D721Med (cell line): ENCODE measurements around the gene IL20RA.

Source experiments
- DNase-seq: peaks from one replicate; pipeline ENCODE4 v3.0.0; 2011; ENCODE audit warnings: low spot score; ENCODE audit not compliant: insufficient read length
- FAIRE-seq: peaks from 2 replicates; lab custom pipeline; 2011; peaks lifted over from hg19 to GRCh38; lab: Jason Lieb, UNC
- TF ChIP-seq, protein P1 (sequence below): IDR thresholded peaks from 2 replicates; pipeline ENCODE4 v1.5.1; 2012; ENCODE audit warnings: mild to moderate bottlenecking, control low read depth; ENCODE audit not compliant: insufficient read depth; ENCODE audit errors: missing control alignments

Gene IL20RA

DNA sequence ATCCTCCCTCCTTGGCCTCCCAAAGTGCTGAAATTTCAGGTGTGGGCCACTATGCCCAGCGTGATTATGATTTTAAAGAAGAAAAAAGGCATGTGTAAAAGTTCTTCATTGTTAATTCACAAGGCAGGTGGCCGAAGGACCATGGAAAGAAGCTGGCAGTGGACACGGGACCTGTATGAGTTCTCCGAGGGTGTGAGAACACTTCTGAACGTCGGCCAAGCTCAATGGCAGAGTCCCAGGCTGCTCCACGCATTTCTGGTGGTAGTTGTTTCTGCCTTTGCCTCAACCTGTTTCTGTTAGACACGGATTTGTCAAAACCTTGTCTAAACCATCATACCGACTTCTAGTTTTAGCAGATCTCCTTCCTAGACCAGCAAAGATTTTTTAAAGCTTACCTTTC, 36.6 kb downstream of the IL20RA start:
- TF ChIP-seq, protein P1, sequence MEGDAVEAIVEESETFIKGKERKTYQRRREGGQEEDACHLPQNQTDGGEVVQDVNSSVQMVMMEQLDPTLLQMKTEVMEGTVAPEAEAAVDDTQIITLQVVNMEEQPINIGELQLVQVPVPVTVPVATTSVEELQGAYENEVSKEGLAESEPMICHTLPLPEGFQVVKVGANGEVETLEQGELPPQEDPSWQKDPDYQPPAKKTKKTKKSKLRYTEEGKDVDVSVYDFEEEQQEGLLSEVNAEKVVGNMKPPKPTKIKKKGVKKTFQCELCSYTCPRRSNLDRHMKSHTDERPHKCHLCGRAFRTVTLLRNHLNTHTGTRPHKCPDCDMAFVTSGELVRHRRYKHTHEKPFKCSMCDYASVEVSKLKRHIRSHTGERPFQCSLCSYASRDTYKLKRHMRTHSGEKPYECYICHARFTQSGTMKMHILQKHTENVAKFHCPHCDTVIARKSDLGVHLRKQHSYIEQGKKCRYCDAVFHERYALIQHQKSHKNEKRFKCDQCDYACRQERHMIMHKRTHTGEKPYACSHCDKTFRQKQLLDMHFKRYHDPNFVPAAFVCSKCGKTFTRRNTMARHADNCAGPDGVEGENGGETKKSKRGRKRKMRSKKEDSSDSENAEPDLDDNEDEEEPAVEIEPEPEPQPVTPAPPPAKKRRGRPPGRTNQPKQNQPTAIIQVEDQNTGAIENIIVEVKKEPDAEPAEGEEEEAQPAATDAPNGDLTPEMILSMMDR = no peak
- DNase-seq (no peak), FAIRE-seq (no peak)

DNA sequence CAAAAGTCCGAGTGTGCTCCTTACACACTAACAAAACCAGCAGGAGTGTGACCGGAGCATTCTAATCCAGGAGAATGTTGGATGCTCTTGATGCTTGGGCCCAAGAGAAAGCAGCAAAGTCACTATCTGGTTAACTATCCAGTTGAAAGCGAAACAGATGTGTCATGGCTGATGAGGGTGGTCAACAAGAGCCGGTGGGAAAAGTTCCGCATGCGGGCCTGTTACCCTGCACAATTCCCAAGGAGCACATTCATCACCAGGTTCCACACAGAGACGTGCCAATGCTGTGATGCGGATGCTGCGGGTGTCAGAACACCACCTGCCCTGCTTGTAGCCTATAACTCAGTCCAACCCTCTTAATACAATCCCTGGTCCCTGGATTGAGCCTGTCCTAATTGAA, 38.7 kb downstream of the IL20RA start:
- DNase-seq = no peak
- TF ChIP-seq, protein P1 = no peak
- no peak for FAIRE-seq

DNA sequence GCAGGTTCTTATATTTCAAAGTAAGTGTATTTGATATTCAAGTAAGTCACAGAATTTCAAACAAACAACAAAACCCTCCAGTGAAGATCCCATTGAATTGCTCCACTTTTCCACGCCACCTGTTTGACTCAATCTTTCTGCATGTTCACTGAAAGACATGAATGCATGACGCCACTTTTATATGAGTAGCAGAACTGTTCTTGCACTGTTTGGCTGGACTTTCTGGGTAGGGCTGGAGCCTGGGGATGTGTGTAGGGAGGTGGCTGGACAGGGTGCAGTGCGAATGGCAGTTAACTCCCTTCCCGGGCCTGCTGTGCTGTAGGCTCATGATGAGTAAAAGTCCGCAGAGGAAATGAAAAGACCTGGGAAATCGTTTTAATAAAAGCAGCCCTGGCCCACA, 39.7 kb downstream of the IL20RA start:
- DNase-seq (no peak), FAIRE-seq (no peak)
- TF ChIP-seq, protein P1 = no peak

DNA sequence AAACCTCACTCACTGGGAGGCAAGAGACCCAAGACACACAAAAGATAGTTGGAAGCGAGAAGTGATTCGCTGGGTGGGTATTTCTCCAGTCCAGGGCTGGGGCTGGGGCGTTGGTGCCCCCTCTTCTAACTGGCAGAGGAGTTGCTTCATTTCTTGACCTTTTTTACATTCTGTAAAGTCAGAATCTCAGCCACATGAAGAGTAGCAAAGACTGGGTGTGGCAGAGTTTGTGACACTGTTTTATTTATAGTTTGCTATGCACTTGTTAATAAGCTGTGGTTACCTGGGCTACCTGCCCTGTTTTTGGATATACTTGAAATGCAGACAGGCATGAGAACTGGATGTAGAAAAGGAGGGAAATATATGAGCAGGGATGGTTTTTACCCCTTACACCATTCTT, 42.3 kb downstream of the IL20RA start:
- TF ChIP-seq, protein P1 = no peak
- DNase-seq (no peak), FAIRE-seq (no peak)

DNA sequence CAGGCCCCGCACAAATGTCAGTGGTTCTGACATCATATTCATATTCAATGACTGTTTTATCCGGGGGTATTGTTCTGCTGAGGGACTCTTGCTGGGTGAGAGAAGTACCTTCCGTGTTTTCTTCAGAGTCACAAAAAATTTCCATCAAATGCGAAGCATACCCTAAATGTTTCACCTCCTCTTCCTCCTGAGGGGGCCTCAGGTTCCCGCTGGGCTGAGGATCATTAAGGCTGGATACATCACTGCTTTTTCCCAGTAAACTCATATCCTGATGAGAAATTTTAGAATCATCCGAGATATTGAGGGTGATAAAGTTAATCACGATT, 42.8 kb downstream of the IL20RA start:
- DNase-seq (no peak), FAIRE-seq (no peak)
- TF ChIP-seq, protein P1 = no peak

DNA sequence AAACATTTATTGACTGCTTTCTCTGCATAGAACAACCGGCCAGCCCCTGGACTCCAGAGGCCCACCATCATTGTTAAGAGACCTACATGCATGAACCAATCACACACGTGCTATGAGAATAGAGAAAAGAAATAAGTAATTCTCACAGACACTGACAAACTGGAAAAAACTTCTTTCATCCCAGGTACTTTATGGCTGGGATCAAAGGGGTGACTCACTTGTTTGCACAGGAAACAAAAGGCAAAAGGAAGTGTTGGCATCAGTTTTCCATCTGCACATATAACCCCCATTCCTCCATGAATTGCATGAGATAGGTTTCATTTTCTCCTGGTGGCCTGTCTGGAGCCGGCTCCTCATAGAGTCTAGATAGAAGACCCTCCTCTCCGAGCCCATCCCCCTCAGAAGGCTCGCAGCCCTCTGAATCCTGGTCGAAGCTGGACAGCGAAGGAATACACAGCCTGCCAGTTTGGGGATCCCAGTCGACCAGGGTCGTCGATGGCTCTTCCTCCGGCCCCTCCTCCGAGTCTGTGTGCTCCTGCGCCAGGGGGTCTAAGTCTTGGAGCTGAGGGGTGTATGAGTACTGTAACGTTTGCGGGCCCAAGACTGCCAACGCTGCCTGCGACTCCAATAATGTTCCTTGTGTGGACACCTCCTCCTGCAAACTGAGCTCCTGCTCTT, 43.3 kb downstream of the IL20RA start:
- TF ChIP-seq, protein P1 = no peak
- no peak for FAIRE-seq
- no peak for DNase-seq

DNA sequence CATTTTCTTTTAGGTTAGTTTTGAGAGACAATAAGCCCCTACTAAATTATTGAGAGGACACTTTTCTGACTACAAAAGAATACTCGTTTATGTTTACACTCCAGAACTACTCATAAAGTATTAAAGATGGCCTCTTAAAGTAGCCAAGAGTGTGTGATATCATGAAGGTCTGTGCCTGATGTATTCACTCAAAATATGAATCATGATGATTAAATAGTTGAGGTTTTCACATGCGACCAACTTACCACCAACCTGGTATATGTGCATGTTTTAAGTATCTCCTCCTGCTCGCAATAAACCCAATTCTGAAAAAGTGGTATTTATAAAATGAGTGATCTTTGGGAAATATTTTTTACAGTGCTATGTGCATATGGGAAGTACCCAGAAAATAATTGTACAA, 43.9 kb downstream of the IL20RA start:
- no peak for DNase-seq
- FAIRE-seq = no peak
- TF ChIP-seq, protein P1 = no peak
